DMS153 (cell line): ENCODE data around the gene MKRN2.

Source experiments
- DNase-seq: peaks from one replicate; lab custom pipeline; 2025; lab: John Stamatoyannopoulos, UW

Gene MKRN2

GRCh38 chr3:12556314-12556689 lies 585 bp upstream of the MKRN2 start:
- no peak for DNase-seq

GRCh38 chr3:12557473-12558100 lies 700 bp downstream of the MKRN2 start:
- no peak for DNase-seq

- DNase-seq, result no peak
These were observed 1.8 kb downstream of the MKRN2 start for GRCh38 chr3:12558706-12559105.

GRCh38 chr3:12559520-12559919 lies 2.6 kb downstream of the MKRN2 start:
- DNase-seq, result no peak

GRCh38 chr3:12560505-12561190 lies 3.8 kb downstream of the MKRN2 start:
- no peak for DNase-seq

GRCh38 chr3:12561397-12561796 lies 4.5 kb downstream of the MKRN2 start:
- no peak for DNase-seq

GRCh38 chr3:12562451-12562850 lies 5.6 kb downstream of the MKRN2 start:
- no peak for DNase-seq

- no peak for DNase-seq
These were observed 10.1 kb downstream of the MKRN2 start for GRCh38 chr3:12566976-12567375.

GRCh38 chr3:12568747-12569146 lies 11.9 kb downstream of the MKRN2 start:
- DNase-seq, result no peak

- DNase-seq, result no peak
These were observed 12.9 kb downstream of the MKRN2 start for GRCh38 chr3:12569836-12570235.

- no peak for DNase-seq
These were observed 15.1 kb downstream of the MKRN2 start for GRCh38 chr3:12571986-12572385.

GRCh38 chr3:12574131-12574530 lies 17.2 kb downstream of the MKRN2 start:
- DNase-seq, result no peak

GRCh38 chr3:12574661-12575060 lies 17.8 kb downstream of the MKRN2 start:
- DNase-seq, result no peak

- no peak for DNase-seq
These were observed 20.5 kb downstream of the MKRN2 start for GRCh38 chr3:12577379-12577778.

- DNase-seq, result no peak
These were observed 21.9 kb downstream of the MKRN2 start for GRCh38 chr3:12578742-12579141.

GRCh38 chr3:12579456-12579855 lies 22.6 kb downstream of the MKRN2 start:
- DNase-seq, result no peak

GRCh38 chr3:12579905-12580304 lies 23.0 kb downstream of the MKRN2 start:
- no peak for DNase-seq

GRCh38 chr3:12582730-12583129 lies 25.8 kb downstream of the MKRN2 start:
- DNase-seq, result no peak

- DNase-seq, result no peak
These were observed 26.4 kb downstream of the MKRN2 start for GRCh38 chr3:12583280-12583679.

- no peak for DNase-seq
These were observed 27.2 kb downstream of the MKRN2 start for GRCh38 chr3:12584083-12584482.

- no peak for DNase-seq
These were observed 28.3 kb downstream of the MKRN2 start for GRCh38 chr3:12585181-12585580.

GRCh38 chr3:12585970-12586369 lies 29.1 kb downstream of the MKRN2 start:
- DNase-seq, result no peak

GRCh38 chr3:12586403-12586802 lies 29.5 kb downstream of the MKRN2 start:
- DNase-seq, result no peak
